OCI-LY7 (cell line): ENCODE results near the gene UNC45B.

ENCODE experiments used
- CTCF ChIP-seq: fragments of 200-600 bp; sonication (generic); conservative IDR thresholded peaks from 2 replicates; pipeline ENCODE4 v1.5.1; 2014; ENCODE audit warnings: mild to moderate bottlenecking, antibody characterized with exemption, low read length, moderate library complexity, mixed read lengths
- EZH2phosphoT487 ChIP-seq: fragments of 200-600 bp; sonication (generic); IDR thresholded peaks from 2 replicates; pipeline ENCODE4 v1.6.1; 2018; ENCODE audit warnings: low read depth, borderline replicate concordance, mild to moderate bottlenecking, mixed run types, antibody characterized with exemption, low read length, moderate library complexity, mixed read lengths

- TF ChIP-seq CTCF, result 0 out of 2 replicates have a peak, but pooled peaks have one; percentile 2
- no peak for TF ChIP-seq EZH2phosphoT487
Observed at GRCh38 chr17:35171834-35172233, 24.2 kb downstream of the UNC45B start.
